Smooth muscle cell (in vitro differentiated cells): ENCODE results near the gene LYPD6B. TPM values are rescaled to one million over a fixed set of nuclear protein-coding genes. Genes with fewer than 3 reads are reported as not detected.

Experiments
- DNase-seq: peaks from one replicate; lab custom pipeline; 2025; ENCODE audit not compliant: unreplicated experiment; lab: John Stamatoyannopoulos, UW
- H2AFZ ChIP-seq: fragments of 200-600 bp; sonication (generic); 2 replicates; pipeline ENCODE4 v1.6.0; 2016; ENCODE audit warnings: antibody characterized with exemption, low read depth, mild to moderate bottlenecking
- H3F3A ChIP-seq: fragments of 200-600 bp; sonication (generic); 2 replicates; pipeline ENCODE4 v1.6.0; 2017; ENCODE audit warnings: antibody characterized with exemption, low read depth
- H3K27ac ChIP-seq: fragments of 200-600 bp; sonication (generic); 2 replicates; pipeline ENCODE4 v1.5.1; 2016; ENCODE audit warnings: low read depth, mild to moderate bottlenecking
- H3K27me3 ChIP-seq: fragments of 200-600 bp; sonication (generic); 2 replicates; pipeline ENCODE4 v1.6.1; 2016; ENCODE audit warnings: low read depth, mild to moderate bottlenecking
- H3K36me3 ChIP-seq: fragments of 200-600 bp; sonication (generic); 2 replicates; pipeline ENCODE4 v1.5.1; 2016; ENCODE audit warnings: low read depth
- H3K4me1 ChIP-seq: fragments of 200-600 bp; sonication (generic); 2 replicates; pipeline ENCODE4 v1.5.1; 2016; ENCODE audit warnings: low read depth
- H3K4me2 ChIP-seq: fragments of 200-600 bp; sonication (generic); 2 replicates; pipeline ENCODE4 v1.6.0; 2016; ENCODE audit warnings: mild to moderate bottlenecking
- H3K4me3 ChIP-seq: fragments of 200-600 bp; sonication (generic); 2 replicates; pipeline ENCODE4 v1.5.1; 2016; ENCODE audit warnings: mild to moderate bottlenecking
- H3K79me2 ChIP-seq: fragments of 200-600 bp; sonication (generic); 2 replicates; pipeline ENCODE4 v1.6.0; 2016; ENCODE audit warnings: low read depth, mild to moderate bottlenecking
- H3K9ac ChIP-seq: fragments of 200-600 bp; sonication (generic); 2 replicates; pipeline ENCODE4 v1.6.0; 2016; ENCODE audit warnings: low read depth
- H3K9me3 ChIP-seq: fragments of 200-600 bp; sonication (generic); replicated peaks from 2 replicates; pipeline ENCODE4 v1.5.1; 2016; ENCODE audit warnings: low read depth
- H4K20me1 ChIP-seq: fragments of 200-600 bp; sonication (generic); 2 replicates; pipeline ENCODE4 v1.6.0; 2016; ENCODE audit warnings: low read depth
- CTCF ChIP-seq: fragments of 200-600 bp; sonication (generic); IDR thresholded peaks from 2 replicates; pipeline ENCODE4 v1.5.1; 2017; ENCODE audit warnings: borderline replicate concordance, mild to moderate bottlenecking, antibody characterized with exemption; ENCODE audit not compliant: insufficient read depth, poor library complexity, severe bottlenecking
- WGBS: methylation state at CpG from one replicate; pipeline ENCODE4 v1.1.7; 2016; ENCODE audit warnings: low lambda C conversion rate; 5-methylcytosine and 5-hydroxymethylcytosine counted together
- polyA plus RNA-seq: library from polyadenylated mRNA; unstranded; fragments of >200 nt; fragmentation: Nextera tagmentation; extraction: Ambion mirVana; gene quantifications from 2 replicates; pipeline ENCODE4 v1.2.1, GENCODE V29; 2016
- total RNA-seq: library from RNA; depleted of rRNA; stranded (reverse); fragments of >200 nt; gene quantifications from 2 replicates; pipeline ENCODE4 v1.2.3, GENCODE V29; 2014

The LYPD6B gene
- total and polyA plus RNA-seq, 2 experiments from 2014 or later, result 4.9 to 10.6 TPM

GRCh38 chr2:149061133-149061745 lies 22.7 kb downstream of the LYPD6B start:
- no peak overlapping the region for H3K4me2 ChIP-seq
- no peaks in the 10 kb centered on the region for H3K4me1 ChIP-seq
- H3K79me2 ChIP-seq, result no peaks in the 10 kb centered on the region
- H3K9me3 ChIP-seq, result no peaks in the 10 kb centered on the region
- H3K27me3 ChIP-seq, result peaks cover 3% of the 10 kb centered on the region
- H3K9ac ChIP-seq, result no peak overlapping the region
- TF ChIP-seq CTCF, result no peak
- no peaks in the 10 kb centered on the region for H3K36me3 ChIP-seq
- H3K27ac ChIP-seq, result no peak overlapping the region
- H2AFZ ChIP-seq, result no peak overlapping the region
- H3F3A ChIP-seq, result no peaks in the 10 kb centered on the region
- DNase-seq, result no peak
- 80% methylated on average over 2 of the region's 2 CpGs for WGBS
- no peaks in the 10 kb centered on the region for H4K20me1 ChIP-seq
- no peak overlapping the region for H3K4me3 ChIP-seq

GRCh38 chr2:149062531-149062930 lies 24.0 kb downstream of the LYPD6B start:
- no peaks in the 10 kb centered on the region for H3K36me3 ChIP-seq
- H4K20me1 ChIP-seq, result no peaks in the 10 kb centered on the region
- no peak overlapping the region for H3K4me3 ChIP-seq
- H3K79me2 ChIP-seq, result peaks cover 4% of the 10 kb centered on the region
- no peaks in the 10 kb centered on the region for H3K9me3 ChIP-seq
- H3K9ac ChIP-seq, result no peak overlapping the region
- DNase-seq, result no peak
- TF ChIP-seq CTCF, result no peak
- H3K27ac ChIP-seq, result no peak overlapping the region
- no peaks in the 10 kb centered on the region for H3K4me1 ChIP-seq
- 79% methylated on average over 3 of the region's 3 CpGs for WGBS
- no peak overlapping the region for H3K4me2 ChIP-seq
- no peak overlapping the region for H2AFZ ChIP-seq
- H3F3A ChIP-seq, result no peaks in the 10 kb centered on the region
- H3K27me3 ChIP-seq, result peaks cover 3% of the 10 kb centered on the region

- Histone ChIP-seq H3F3A (no peaks in the 10 kb centered on the region), H3K4me3 (no peak overlapping the region), H3K4me2 (no peak overlapping the region), H3K36me3 (no peaks in the 10 kb centered on the region), H3K9ac (no peak overlapping the region), H3K4me1 (no peaks in the 10 kb centered on the region), H4K20me1 (no peaks in the 10 kb centered on the region), H2AFZ (no peak overlapping the region), H3K9me3 (no peaks in the 10 kb centered on the region), H3K27me3 (peaks cover 3% of the 10 kb centered on the region), H3K79me2 (peaks cover 4% of the 10 kb centered on the region), H3K27ac (no peak overlapping the region)
- TF ChIP-seq CTCF, result no peak
- DNase-seq, result no peak
- WGBS, result 56% methylated on average over 4 of the region's 4 CpGs
Observed at GRCh38 chr2:149063177-149063576, 24.7 kb downstream of the LYPD6B start.

GRCh38 chr2:149064365-149064841 lies 25.9 kb downstream of the LYPD6B start:
- no peaks in the 10 kb centered on the region for H3K9me3 ChIP-seq
- H3F3A ChIP-seq, result no peaks in the 10 kb centered on the region
- no peak for TF ChIP-seq CTCF
- no peak overlapping the region for H3K4me2 ChIP-seq
- 8% methylated on average over 3 of the region's 3 CpGs for WGBS
- peaks cover 4% of the 10 kb centered on the region for H3K79me2 ChIP-seq
- no peak overlapping the region for H2AFZ ChIP-seq
- no peaks in the 10 kb centered on the region for H3K4me1 ChIP-seq
- H3K9ac ChIP-seq, result no peak overlapping the region
- H3K36me3 ChIP-seq, result no peaks in the 10 kb centered on the region
- no peak overlapping the region for H3K4me3 ChIP-seq
- H4K20me1 ChIP-seq, result no peaks in the 10 kb centered on the region
- peaks cover 3% of the 10 kb centered on the region for H3K27me3 ChIP-seq
- no peak for DNase-seq
- H3K27ac ChIP-seq, result no peak overlapping the region
